HepG2 (cell line): ENCODE data around the gene VGF. TPM values are rescaled to one million over a fixed set of nuclear protein-coding genes. Genes with fewer than 3 reads are reported as not detected.

Experiments
- NR3C1 ChIP-seq: sonication (generic); formaldehyde crosslinking; IDR thresholded peaks from 2 replicates; pipeline ENCODE4 v1.4.0; 2020; ENCODE audit warnings: missing genetic modification reagents
- REPIN1 ChIP-seq: sonication (generic); formaldehyde crosslinking; IDR thresholded peaks from 2 replicates; pipeline ENCODE4 v1.8.0; 2022; ENCODE audit warnings: missing genetic modification reagents, low read depth, mild to moderate bottlenecking, borderline replicate concordance
- SMAD9 ChIP-seq: sonication (generic); formaldehyde crosslinking; IDR thresholded peaks from 2 replicates; pipeline ENCODE4 v1.5.1; 2020; ENCODE audit warnings: mild to moderate bottlenecking, missing genetic modification reagents
- SRSF9 ChIP-seq: fragments of 200-400 bp; formaldehyde crosslinking; IDR thresholded peaks from 2 replicates; pipeline ENCODE4 v1.6.1; 2018; ENCODE audit warnings: borderline replicate concordance, mild to moderate bottlenecking, low read depth, low read length; ENCODE audit not compliant: insufficient read depth, poor library complexity, severe bottlenecking
- ZFX ChIP-seq: sonication (generic); formaldehyde crosslinking; IDR thresholded peaks from 2 replicates; pipeline ENCODE4 v1.4.0; 2020; ENCODE audit warnings: mild to moderate bottlenecking, low read depth, missing genetic modification reagents, moderate library complexity
- polyA plus RNA-seq, 8 experiments: library from polyadenylated mRNA; depleted of rRNA in 3 of 8; stranded (reverse) in 7 of 8; unstranded in 1 of 8; fragments of >200 nt; fragmentation: Illumina TruSeq in 4 of 8; extraction: Trizol in 4 of 8; gene quantifications; 2 replicates each; pipeline versions ENCODE4 v1.2.1 to v1.2.3, GENCODE V29; 2011 to 2016; ENCODE audit warnings: low read depth in 4 of 8, missing spikeins in 1 of 8, mixed read lengths in 1 of 8; ENCODE audit not compliant: insufficient read depth in 1 of 8
- total RNA-seq, 5 experiments: library from RNA; depleted of rRNA; stranded (reverse); fragments of >200 nt; fragmentation: Illumina TruSeq; extraction: Trizol; gene quantifications; 2 replicates each; pipeline ENCODE4 v1.2.3, GENCODE V29; 2016; ENCODE audit warnings: low read depth in 1 of 5
- TF ChIP-seq, protein P1 (sequence below): sonication (generic); formaldehyde crosslinking; IDR thresholded peaks from 2 replicates; pipeline ENCODE4 v1.4.0; 2020; ENCODE audit warnings: mild to moderate bottlenecking, missing genetic modification reagents
- TF ChIP-seq, protein P2 (sequence below), 2 experiments: sonication (generic) in 1 of 2; formaldehyde crosslinking in 1 of 2; IDR thresholded peaks; 2 replicates each; pipeline versions ENCODE4 v1.6.1 to v1.9.0; 2014 to 2022; ENCODE audit warnings: antibody characterized with exemption in 1 of 2, borderline replicate concordance in 1 of 2, inconsistent platforms in 1 of 2, low read depth in 1 of 2, missing genetic modification reagents in 1 of 2
- TF ChIP-seq, protein P3 (sequence below): sonication (generic); formaldehyde crosslinking; conservative IDR thresholded peaks from 2 replicates; pipeline ENCODE4 v1.4.0; 2020; ENCODE audit warnings: missing genetic modification reagents
- TF ChIP-seq, protein P4 (sequence below): sonication (generic); formaldehyde crosslinking; IDR thresholded peaks from 2 replicates; pipeline ENCODE4 v1.4.0; 2020; ENCODE audit warnings: missing genetic modification reagents

The VGF gene
- total and polyA plus RNA-seq, 2 of the 13 experiments (the other 11 are each of a cell fraction or from before 2014, with no cell fraction given) = 0.12 to 0.46 TPM

DNA sequence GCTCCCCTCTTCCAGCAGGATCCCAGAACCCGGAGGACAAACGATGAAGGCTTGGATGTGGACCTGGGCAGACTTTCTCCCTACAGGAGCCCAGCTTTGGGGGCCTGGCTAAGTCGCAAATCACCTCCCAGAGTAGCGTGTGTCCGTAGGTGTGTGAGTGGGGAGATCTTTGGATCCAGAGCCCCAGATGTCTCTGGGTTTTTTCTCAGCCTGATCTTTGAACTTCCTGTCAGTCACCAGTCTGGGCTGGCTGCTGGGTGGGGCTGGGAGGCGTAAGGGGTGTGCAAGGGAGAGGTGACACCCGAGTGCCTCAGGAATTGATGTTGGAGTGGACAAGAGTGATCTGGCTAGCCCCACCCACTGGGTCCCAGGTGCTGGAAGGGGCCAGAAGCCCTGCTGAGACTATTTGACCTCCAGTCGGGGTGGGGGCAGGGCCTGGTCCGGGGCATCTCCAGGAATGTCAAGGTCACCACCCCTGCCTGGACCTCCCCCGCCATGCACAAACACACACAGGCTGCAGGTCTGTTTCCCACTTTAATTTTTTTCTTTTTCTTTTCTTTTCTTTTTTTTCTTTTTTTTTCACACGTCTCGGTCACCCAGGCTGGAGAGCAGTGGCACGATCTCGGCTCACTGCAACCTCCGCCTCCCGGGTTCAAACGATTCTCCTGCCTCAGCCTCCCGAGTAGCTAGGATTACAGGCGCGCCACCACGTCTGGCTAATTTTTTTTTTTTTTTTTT, 35.7 kb upstream of the VGF start, which contains the start of gene MOGAT3 (continued):
- TF ChIP-seq, protein P1, sequence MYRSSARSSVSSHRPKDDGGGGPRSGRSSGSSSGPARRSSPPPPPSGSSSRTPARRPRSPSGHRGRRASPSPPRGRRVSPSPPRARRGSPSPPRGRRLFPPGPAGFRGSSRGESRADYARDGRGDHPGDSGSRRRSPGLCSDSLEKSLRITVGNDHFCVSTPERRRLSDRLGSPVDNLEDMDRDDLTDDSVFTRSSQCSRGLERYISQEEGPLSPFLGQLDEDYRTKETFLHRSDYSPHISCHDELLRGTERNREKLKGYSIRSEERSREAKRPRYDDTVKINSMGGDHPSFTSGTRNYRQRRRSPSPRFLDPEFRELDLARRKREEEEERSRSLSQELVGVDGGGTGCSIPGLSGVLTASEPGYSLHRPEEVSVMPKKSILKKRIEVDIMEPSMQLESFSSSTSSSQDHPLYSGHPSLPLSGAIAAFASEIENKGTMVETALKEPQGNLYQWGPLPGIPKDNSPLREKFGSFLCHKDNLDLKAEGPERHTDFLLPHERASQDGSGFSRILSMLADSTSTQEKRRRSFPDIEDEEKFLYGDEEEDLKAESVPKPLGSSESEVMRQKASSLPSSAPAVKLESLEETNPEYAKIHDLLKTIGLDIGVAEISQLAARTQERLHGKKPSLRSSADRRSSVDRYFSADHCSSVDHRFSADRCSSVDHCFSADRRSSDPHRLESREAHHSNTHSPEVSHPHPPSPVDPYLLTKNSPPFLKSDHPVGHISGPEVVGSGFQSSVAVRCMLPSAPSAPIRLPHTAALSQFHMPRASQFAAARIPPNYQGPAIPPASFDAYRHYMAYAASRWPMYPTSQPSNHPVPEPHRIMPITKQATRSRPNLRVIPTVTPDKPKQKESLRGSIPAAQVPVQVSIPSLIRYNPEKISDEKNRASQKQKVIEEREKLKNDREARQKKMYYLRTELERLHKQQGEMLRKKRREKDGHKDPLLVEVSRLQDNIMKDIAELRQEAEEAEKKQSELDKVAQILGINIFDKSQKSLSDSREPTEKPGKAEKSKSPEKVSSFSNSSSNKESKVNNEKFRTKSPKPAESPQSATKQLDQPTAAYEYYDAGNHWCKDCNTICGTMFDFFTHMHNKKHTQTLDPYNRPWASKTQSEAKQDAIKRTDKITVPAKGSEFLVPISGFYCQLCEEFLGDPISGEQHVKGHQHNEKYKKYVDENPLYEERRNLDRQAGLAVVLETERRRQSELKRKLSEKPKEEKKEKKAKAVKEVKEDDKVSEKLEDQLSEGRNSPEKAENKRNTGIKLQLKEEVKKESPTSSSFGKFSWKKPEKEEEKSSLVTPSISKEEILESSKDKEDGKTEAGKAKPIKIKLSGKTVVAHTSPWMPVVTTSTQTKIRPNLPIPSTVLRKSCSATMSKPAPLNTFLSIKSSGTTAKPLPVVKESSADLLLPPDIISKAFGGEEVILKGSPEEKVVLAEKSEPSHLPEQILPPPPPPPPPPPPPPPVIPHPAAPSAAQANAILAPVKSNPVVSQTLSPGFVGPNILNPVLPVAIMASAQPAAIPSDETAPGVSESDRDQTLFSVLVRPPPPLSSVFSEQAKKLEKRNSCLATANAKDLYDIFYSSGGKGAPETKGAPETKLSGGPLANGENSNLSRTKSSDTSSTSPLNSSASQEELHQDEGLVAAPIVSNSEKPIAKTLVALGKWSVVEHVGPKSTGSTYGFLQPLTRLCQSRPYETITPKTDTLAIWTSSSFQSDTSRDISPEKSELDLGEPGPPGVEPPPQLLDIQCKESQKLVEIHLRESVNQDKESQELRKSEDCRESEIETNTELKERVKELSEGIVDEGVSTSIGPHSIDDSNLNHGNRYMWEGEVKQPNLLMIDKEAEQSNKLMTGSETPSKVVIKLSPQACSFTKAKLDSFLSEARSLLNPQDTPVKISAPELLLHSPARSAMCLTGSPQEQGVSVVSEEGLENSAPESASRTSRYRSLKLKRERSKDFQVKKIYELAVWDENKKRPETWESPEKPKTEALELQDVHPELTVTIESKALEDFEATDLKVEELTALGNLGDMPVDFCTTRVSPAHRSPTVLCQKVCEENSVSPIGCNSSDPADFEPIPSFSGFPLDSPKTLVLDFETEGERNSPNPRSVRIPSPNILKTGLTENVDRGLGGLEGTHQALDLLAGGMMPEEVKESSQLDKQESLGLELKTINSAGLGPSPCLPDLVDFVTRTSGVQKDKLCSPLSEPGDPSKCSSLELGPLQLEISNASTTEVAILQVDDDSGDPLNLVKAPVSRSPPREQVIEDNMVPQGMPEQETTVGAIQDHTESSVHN (CRISPR knock-in tag) = peak; percentile 83; the same call in 1 of the 2 replicates
- no peak for TF ChIP-seq SRSF9
- TF ChIP-seq, protein P2, sequence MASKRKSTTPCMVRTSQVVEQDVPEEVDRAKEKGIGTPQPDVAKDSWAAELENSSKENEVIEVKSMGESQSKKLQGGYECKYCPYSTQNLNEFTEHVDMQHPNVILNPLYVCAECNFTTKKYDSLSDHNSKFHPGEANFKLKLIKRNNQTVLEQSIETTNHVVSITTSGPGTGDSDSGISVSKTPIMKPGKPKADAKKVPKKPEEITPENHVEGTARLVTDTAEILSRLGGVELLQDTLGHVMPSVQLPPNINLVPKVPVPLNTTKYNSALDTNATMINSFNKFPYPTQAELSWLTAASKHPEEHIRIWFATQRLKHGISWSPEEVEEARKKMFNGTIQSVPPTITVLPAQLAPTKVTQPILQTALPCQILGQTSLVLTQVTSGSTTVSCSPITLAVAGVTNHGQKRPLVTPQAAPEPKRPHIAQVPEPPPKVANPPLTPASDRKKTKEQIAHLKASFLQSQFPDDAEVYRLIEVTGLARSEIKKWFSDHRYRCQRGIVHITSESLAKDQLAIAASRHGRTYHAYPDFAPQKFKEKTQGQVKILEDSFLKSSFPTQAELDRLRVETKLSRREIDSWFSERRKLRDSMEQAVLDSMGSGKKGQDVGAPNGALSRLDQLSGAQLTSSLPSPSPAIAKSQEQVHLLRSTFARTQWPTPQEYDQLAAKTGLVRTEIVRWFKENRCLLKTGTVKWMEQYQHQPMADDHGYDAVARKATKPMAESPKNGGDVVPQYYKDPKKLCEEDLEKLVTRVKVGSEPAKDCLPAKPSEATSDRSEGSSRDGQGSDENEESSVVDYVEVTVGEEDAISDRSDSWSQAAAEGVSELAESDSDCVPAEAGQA (IDR thresholded peaks at IDR 0.05; ENCODE audit: low read depth) = no peak
- TF ChIP-seq, protein P2 (CRISPR knock-in tag; IDR thresholded peaks at IDR 0.05; ENCODE audit: borderline replicate concordance) = 0 out of 2 replicates have a peak, but pooled peaks have one; percentile 47
- TF ChIP-seq, protein P3, sequence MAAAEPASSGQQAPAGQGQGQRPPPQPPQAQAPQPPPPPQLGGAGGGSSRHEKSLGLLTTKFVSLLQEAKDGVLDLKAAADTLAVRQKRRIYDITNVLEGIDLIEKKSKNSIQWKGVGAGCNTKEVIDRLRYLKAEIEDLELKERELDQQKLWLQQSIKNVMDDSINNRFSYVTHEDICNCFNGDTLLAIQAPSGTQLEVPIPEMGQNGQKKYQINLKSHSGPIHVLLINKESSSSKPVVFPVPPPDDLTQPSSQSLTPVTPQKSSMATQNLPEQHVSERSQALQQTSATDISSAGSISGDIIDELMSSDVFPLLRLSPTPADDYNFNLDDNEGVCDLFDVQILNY (CRISPR knock-in tag) = 0 out of 2 replicates have a peak, but pooled peaks have one; percentile 20
- no peak for TF ChIP-seq SMAD9 (CRISPR knock-in tag)
- TF ChIP-seq, protein P4, sequence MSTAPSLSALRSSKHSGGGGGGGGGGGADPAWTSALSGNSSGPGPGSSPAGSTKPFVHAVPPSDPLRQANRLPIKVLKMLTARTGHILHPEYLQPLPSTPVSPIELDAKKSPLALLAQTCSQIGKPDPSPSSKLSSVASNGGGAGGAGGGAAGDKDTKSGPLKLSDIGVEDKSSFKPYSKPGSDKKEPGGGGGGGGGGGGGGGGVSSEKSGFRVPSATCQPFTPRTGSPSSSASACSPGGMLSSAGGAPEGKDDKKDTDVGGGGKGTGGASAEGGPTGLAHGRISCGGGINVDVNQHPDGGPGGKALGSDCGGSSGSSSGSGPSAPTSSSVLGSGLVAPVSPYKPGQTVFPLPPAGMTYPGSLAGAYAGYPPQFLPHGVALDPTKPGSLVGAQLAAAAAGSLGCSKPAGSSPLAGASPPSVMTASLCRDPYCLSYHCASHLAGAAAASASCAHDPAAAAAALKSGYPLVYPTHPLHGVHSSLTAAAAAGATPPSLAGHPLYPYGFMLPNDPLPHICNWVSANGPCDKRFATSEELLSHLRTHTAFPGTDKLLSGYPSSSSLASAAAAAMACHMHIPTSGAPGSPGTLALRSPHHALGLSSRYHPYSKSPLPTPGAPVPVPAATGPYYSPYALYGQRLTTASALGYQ (CRISPR knock-in tag) = peak; percentile 87; the same call in 1 of the 2 replicates
- TF ChIP-seq ZFX (CRISPR knock-in tag) = peak; percentile 47; the same call in 1 of the 2 replicates
- no peak for TF ChIP-seq NR3C1 (CRISPR knock-in tag)
- peak; percentile 56 for TF ChIP-seq REPIN1 (CRISPR knock-in tag)
